HG02759 (cell line): ENCODE data around the gene KLF16.

Experiments used
- ATAC-seq: cut with Tn5 transposase; IDR thresholded peaks from one replicate; pipeline ENCODE4 v1.9.1; 2021; ENCODE audit warnings: mild to moderate bottlenecking, moderate library complexity; ENCODE audit not compliant: unreplicated experiment

KLF16 gene

DNA sequence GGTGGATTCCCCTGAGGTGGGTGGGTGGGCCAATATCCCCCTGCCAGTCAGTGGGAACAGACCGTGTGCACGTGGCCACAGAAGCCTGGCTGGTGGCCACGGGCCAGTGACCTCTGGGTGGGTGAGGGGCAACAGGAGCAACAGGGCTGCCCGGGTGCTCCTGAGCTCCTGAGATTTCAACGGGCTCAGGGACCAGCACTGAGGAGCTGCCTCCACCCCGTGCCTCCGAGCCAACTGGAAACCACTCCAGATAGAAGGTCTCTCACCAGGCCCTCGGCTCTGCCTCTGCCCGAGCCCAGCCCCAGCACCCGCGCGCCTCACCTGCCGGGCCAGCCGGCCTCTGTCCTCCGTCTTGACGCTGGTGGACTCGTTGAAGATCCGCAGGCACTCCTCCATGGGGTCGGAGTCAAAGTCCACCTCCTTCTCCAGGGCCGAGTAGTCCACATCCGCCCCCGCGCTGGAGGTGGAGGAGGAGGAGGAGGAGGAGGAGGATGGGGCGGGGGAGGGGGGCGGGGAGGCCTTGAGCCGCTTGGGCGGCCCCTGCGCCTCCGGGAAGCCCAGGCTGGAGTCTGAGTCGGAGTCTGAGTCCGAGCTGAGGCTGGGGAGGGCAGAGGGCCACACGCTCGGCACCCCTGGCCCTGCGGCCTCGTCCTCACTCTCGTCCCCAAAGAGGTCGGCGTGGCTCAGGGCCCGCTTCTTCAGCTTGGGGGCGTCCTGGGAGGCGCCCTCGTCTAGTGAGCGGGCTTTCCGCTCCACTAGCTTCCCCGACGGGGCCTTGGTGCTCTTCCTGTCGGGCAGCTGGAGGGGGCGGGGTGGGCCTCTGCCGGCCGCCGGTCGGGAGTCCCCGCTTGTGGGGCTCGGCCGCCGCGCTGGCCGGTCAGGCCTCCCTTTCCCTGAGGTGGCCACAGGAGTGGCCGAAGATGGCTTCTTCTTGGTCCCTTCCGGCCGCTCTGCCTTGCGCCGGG is 36.5 kb downstream of the KLF16 start:
- no peak for ATAC-seq

DNA sequence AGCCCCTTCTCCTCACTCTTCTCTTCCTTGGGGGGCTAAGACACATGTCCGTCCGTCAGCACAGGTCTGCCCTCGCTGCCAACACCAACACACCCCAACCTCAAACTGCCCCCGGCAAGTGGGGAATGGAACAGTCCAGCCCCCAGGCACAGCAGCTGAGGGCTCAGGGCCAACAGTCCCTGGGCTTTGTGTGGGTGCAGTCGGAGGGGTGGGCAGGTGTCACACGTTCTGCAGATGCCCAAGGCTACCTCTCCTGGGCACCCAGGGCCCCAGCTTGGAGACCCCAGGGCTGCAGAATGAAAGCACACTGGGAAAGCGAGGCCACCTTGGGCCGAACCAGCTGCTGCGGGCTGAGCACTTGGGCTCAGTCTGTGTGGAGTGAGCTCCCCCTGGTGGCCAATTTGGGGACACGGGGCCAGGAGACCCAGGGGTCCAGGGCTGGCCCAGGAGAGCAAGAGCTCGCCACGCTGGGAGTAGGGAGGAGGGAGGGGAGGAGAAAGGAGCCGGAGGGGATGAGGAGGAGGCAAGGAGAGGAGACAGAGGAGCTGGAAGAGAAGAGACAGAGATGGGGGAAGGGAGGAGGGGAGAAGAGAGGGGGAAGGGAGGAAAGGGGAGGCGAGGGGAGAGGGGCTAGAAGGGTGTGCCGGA is 37.3 kb downstream of the KLF16 start:
- ATAC-seq = no peak

DNA sequence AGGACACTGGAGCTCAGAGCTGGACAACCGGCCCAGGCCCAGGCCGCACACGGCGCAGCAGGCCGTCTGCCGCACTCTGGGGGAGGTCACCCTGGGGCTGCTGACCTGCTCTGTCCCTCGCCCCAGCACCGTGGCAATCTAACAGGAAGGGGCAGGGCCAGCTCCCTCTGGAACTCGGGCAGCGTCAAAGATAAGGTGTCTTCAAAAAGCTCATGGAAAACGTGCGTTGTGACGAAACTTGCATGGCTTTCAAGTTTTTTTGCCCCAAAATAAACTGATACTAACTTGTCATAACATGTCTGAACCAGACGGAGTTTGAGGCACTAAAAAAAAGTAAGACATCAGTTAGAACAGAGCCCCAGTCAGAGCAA is 39.1 kb downstream of the KLF16 start:
- ATAC-seq = no peak

DNA sequence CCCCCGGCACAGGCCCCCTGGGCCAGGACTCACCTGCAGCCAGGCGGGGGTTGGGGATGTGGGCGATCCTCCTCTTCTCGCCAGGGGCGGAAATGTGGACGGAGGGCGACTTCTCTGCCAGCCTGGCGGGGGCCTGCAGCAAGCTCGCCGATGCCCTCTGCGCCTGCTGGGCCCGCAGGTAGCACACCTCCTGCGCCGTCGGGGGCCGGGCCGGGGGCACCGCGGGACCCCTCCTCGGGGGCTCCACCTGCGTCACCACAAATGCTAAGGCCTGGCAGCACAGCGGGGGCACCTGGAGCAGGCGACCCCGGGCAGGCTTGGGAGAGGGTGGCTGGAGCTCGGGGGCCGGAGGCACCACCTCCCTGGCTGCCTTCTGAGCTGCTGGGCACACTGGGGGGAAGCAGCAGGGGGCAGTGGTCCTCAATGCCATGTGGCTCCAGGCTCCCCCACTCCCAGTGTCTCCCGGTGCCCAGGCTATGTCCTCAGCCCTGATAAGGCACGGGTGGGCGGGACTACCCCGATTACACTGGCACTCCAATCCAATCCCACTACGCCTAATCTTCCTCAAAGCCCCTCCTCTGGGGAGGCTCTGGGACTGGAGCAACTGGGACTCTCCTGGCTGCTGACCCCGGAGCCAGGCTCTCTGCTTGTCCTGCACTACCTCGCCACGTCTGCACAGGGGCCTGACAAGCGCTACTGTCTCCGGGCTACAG is 39.7 kb downstream of the KLF16 start:
- no peak for ATAC-seq

DNA sequence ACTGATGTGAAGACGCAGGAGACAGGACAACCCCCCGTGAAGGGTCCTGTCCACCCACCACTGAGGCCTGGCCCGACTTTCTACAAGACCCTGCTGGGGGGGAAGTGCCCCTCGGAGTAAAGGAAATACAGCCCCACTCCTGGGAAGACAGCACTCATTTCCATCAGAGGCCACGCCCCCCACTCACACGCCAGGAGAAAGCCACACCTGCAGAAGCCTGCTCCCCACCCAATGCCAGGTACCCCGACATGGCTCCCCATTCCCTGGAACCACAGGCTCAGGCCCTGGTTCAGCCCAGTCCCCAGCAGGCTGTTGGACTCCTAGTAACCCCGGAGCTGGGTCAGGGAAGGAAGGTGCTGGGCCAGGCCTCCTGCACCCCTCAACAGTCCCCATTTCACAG is 40.4 kb downstream of the KLF16 start:
- ATAC-seq = no peak

GRCh38 chr19:1822210-1822609 is 41.2 kb downstream of the KLF16 start:
- ATAC-seq = no peak

GRCh38 chr19:1819341-1820255 is 43.8 kb downstream of the KLF16 start:
- no peak for ATAC-seq

- ATAC-seq = no peak
Measured at GRCh38 chr19:1818549-1819195, 44.7 kb downstream of the KLF16 start.

GRCh38 chr19:1817553-1818179 is 45.7 kb downstream of the KLF16 start:
- ATAC-seq = no peak

- ATAC-seq = no peak
Measured at GRCh38 chr19:1816530-1817298, 46.7 kb downstream of the KLF16 start.

- ATAC-seq = no peak
Measured at GRCh38 chr19:1815605-1816529, 47.5 kb downstream of the KLF16 start.

- no peak for ATAC-seq
Measured at GRCh38 chr19:1814833-1815604, 48.4 kb downstream of the KLF16 start.

- no peak for ATAC-seq
Measured at GRCh38 chr19:1814391-1814790, 49.0 kb downstream of the KLF16 start.

DNA sequence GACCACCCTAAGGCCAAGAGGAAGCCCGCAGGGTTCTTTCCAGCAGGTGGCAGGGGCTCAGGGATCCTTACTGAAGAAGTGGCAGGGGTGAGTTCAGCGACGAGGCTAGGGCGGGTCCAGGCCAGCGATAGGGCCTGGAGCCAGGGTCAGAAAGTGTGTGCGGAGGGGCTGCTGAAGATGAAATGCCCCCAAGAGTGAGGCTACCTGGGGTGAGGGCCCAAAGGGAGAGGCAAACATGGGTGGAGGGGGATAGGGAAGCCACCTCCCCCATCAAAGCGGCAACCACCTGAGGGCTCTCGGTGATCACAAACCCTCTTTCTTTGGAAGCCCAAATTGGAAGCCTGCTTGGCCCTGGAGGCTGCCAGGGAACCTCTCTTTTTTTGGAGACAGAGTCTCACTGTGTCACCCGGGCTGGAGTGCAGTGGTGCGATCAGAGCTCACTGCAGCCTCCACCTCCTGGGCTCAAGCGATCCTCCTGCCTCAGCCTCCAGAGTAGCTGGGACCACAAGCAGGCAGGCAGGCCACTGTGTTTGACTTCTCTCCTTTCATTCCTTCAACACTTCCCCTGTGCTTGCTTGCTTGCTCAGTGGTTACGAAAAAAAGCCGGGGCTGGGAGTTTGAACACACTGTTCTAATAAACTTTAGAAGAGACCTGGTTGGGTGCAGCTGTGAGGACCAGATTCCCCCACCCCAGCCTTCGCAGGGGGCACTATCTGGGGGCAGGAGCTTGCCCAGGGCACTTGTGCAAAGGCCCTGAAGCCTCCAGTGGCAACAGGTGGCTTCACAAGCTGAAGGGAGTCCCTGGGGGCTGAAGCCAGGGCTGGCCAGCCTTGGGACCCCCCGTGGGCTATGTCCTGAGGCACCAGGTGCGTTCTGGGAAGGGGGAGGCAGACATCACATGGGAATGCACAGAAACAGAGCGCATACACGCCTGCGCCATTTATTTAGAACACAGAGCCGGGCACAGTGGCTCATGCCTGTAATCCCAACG is 49.9 kb downstream of the KLF16 start:
- no peak for ATAC-seq

DNA sequence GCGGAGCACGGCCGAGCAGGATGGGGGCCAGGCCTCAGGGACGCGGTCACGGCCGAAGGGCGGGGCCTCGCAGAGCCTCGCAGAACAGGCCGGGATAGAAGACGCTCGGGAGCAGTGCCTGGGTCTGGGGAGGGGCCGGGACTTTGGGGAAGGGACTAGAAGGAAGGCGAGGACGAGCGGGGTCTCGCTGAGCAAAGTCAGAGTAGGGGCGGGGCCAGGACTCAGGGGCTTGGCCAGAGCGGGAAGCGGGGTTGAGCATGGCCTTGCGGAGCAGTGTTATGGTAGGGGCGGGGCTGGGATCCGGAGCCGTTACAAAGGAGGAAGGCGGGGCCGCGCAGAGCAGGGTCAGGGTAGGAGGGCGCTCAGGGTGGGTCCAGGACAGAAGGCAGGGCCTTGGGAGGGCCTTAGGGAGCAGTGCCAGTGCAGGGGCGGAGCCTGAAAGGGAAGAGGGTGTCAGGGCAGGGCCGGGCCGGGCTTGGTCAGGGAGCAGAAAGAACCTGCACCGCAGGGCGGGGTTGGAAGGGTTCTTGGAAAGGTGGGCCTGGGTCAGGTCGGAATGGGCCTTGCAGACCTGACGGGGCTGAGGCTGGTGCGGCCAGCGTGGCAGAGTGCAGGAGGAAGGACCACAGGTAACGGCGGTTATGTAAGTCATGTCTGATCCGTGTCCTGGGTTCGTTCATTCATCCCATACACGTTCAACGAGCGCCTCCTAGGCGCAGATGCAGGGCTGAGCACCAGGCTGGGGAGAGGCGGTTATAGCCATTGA is 50.8 kb downstream of the KLF16 start:
- ATAC-seq = peak; percentile 78
